Measurements from ENCODE around the gene DSCAM. TPM values are rescaled to one million over a fixed set of nuclear protein-coding genes. Genes with fewer than 3 reads are reported as not detected.

Gene DSCAM
- total RNA-seq, 1 donor: not detected

GRCh38 chr21:40060083-40060677, 786.8 kb downstream of the DSCAM start:
- H3K27ac ChIP-seq (ENCODE audit: low read depth, low read length): no peak overlapping the region
- H2AFZ ChIP-seq (ENCODE audit: low read length): no peak overlapping the region
- H3K4me2 ChIP-seq (ENCODE audit: insufficient read depth, low read length): no peak overlapping the region
- H3K4me3 ChIP-seq (ENCODE audit: insufficient read depth, low read length): no peak overlapping the region
- no peaks in the 10 kb centered on the region for H3K4me1 ChIP-seq (ENCODE audit: insufficient read depth, low read length)
- H3K79me2 ChIP-seq (ENCODE audit: insufficient read depth, low read length): no peaks in the 10 kb centered on the region
- no peak for TF ChIP-seq CTCF (IDR thresholded peaks at IDR 0.05; ENCODE audit: extremely low read depth, low read depth, low read length)
- DNase-seq (ENCODE audit: insufficient read length, low spot score, missing footprints): no peak
- no peaks in the 10 kb centered on the region for H4K20me1 ChIP-seq (ENCODE audit: insufficient read depth, low read length)
- H3K27me3 ChIP-seq (ENCODE audit: insufficient read depth, low read length): no peaks in the 10 kb centered on the region
- H3K36me3 ChIP-seq (ENCODE audit: insufficient read depth, low read length): no peaks in the 10 kb centered on the region
- H3K9me3 ChIP-seq (ENCODE audit: low read depth, low read length): peaks cover 3% of the 10 kb centered on the region

- Histone ChIP-seq H3K27me3 (ENCODE audit: insufficient read depth, low read length) (no peaks in the 10 kb centered on the region), H3K9me3 (ENCODE audit: low read depth, low read length) (peaks cover 3% of the 10 kb centered on the region), H3K4me2 (ENCODE audit: insufficient read depth, low read length) (no peak overlapping the region), H3K4me1 (ENCODE audit: insufficient read depth, low read length) (no peaks in the 10 kb centered on the region), H4K20me1 (ENCODE audit: insufficient read depth, low read length) (no peaks in the 10 kb centered on the region), H3K79me2 (ENCODE audit: insufficient read depth, low read length) (no peaks in the 10 kb centered on the region), H2AFZ (ENCODE audit: low read length) (no peak overlapping the region), H3K27ac (ENCODE audit: low read depth, low read length) (no peak overlapping the region), H3K36me3 (ENCODE audit: insufficient read depth, low read length) (no peaks in the 10 kb centered on the region), H3K4me3 (ENCODE audit: insufficient read depth, low read length) (no peak overlapping the region)
- no peak for DNase-seq (ENCODE audit: insufficient read length, low spot score, missing footprints)
- no peak for TF ChIP-seq CTCF (IDR thresholded peaks at IDR 0.05; ENCODE audit: extremely low read depth, low read depth, low read length)
These were observed 789.6 kb downstream of the DSCAM start for GRCh38 chr21:40057331-40057730.

- no peak for TF ChIP-seq CTCF (IDR thresholded peaks at IDR 0.05; ENCODE audit: extremely low read depth, low read depth, low read length)
- H3K4me2 ChIP-seq (ENCODE audit: insufficient read depth, low read length): no peak overlapping the region
- H3K4me1 ChIP-seq (ENCODE audit: insufficient read depth, low read length): no peaks in the 10 kb centered on the region
- no peak overlapping the region for H3K27ac ChIP-seq (ENCODE audit: low read depth, low read length)
- no peaks in the 10 kb centered on the region for H3K36me3 ChIP-seq (ENCODE audit: insufficient read depth, low read length)
- no peak overlapping the region for H3K4me3 ChIP-seq (ENCODE audit: insufficient read depth, low read length)
- no peaks in the 10 kb centered on the region for H3K79me2 ChIP-seq (ENCODE audit: insufficient read depth, low read length)
- H3K27me3 ChIP-seq (ENCODE audit: insufficient read depth, low read length): no peaks in the 10 kb centered on the region
- no peaks in the 10 kb centered on the region for H3K9me3 ChIP-seq (ENCODE audit: low read depth, low read length)
- no peak for DNase-seq (ENCODE audit: insufficient read length, low spot score, missing footprints)
- no peak overlapping the region for H2AFZ ChIP-seq (ENCODE audit: low read length)
- no peaks in the 10 kb centered on the region for H4K20me1 ChIP-seq (ENCODE audit: insufficient read depth, low read length)
These were observed 790.9 kb downstream of the DSCAM start for GRCh38 chr21:40056031-40056430.

GRCh38 chr21:40054403-40054802, 792.6 kb downstream of the DSCAM start:
- H3K27me3 ChIP-seq (ENCODE audit: insufficient read depth, low read length): no peaks in the 10 kb centered on the region
- no peaks in the 10 kb centered on the region for H3K9me3 ChIP-seq (ENCODE audit: low read depth, low read length)
- H2AFZ ChIP-seq (ENCODE audit: low read length): no peak overlapping the region
- no peak overlapping the region for H3K27ac ChIP-seq (ENCODE audit: low read depth, low read length)
- no peak for DNase-seq (ENCODE audit: insufficient read length, low spot score, missing footprints)
- H3K4me2 ChIP-seq (ENCODE audit: insufficient read depth, low read length): no peak overlapping the region
- no peak overlapping the region for H3K4me3 ChIP-seq (ENCODE audit: insufficient read depth, low read length)
- no peak for TF ChIP-seq CTCF (IDR thresholded peaks at IDR 0.05; ENCODE audit: extremely low read depth, low read depth, low read length)
- no peaks in the 10 kb centered on the region for H3K36me3 ChIP-seq (ENCODE audit: insufficient read depth, low read length)
- H3K79me2 ChIP-seq (ENCODE audit: insufficient read depth, low read length): no peaks in the 10 kb centered on the region
- no peaks in the 10 kb centered on the region for H4K20me1 ChIP-seq (ENCODE audit: insufficient read depth, low read length)
- no peaks in the 10 kb centered on the region for H3K4me1 ChIP-seq (ENCODE audit: insufficient read depth, low read length)

Data from osteoblast (primary cell).